ENCODE measurements around the gene SYT9.
"Not testable (repeated sequence)": the region's sequence is repeated elsewhere in the genome, so short reads cannot be mapped to it uniquely, and the experiment has no call there.

Gene SYT9

DNA sequence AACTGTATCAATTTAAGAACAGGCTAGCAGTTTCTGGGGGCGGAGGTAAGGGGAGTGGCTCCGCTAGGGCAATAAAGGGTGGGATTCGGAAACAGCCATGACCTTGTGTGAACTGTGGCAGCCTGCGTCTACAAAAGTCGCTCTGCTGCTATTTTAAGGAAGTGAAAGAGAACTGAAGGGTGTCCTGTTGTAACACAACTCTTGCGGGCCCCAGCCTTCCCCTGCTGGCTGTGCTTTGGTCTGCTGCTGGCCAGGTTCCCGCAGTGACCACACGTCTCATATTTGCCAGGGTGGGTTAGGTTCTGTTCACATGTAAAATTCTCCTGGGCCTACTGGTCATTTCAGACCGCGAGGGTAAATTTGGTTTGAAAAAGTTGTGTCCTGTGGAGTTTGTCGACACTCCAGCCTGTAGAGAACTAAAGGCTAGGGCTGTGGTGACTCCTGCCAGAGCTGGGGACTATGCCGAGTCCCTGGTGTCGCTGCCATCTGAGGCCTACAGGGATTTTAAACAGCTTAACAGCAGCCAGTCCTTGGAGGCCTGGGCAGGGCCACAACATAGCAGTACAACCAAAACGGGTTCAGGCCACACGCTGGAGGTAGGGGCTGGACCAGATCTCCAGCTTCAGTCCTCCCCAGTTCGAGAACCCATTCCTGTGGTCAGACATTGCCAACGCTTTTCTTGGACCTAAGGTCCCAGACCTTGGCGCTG lies 261.0 kb downstream of the SYT9 start:
- Histone ChIP-seq H3K4me3 (ENCODE audit: insufficient read length, low read depth) (peak overlapping the region; percentile 78), H3K36me3 (ENCODE audit: insufficient read depth, insufficient read length, low read length) (no peaks in the 10 kb centered on the region), H3K4me1 (ENCODE audit: insufficient read depth, insufficient read length) (peaks cover 8% of the 10 kb centered on the region), H3K9me3 (ENCODE audit: insufficient read depth, low read length) (no peaks in the 10 kb centered on the region), H3K9ac (ENCODE audit: insufficient read length, low read depth) (peak overlapping the region; percentile 76), H3K27me3 (ENCODE audit: insufficient read depth, insufficient read length) (peaks cover 22% of the 10 kb centered on the region)
- no peak for DNase-seq (ENCODE audit: low read depth, low spot score)
- TF ChIP-seq ZNF274 (IDR thresholded peaks at IDR 0.05; ENCODE audit: low read depth, low read length), result no peak
- TF ChIP-seq SUZ12 (IDR thresholded peaks at IDR 0.05; ENCODE audit: extremely low read depth, insufficient read depth, insufficient read length), result no peak
- no peak for TF ChIP-seq YY1 (IDR thresholded peaks at IDR 0.05; ENCODE audit: insufficient read depth, insufficient read length)

DNA sequence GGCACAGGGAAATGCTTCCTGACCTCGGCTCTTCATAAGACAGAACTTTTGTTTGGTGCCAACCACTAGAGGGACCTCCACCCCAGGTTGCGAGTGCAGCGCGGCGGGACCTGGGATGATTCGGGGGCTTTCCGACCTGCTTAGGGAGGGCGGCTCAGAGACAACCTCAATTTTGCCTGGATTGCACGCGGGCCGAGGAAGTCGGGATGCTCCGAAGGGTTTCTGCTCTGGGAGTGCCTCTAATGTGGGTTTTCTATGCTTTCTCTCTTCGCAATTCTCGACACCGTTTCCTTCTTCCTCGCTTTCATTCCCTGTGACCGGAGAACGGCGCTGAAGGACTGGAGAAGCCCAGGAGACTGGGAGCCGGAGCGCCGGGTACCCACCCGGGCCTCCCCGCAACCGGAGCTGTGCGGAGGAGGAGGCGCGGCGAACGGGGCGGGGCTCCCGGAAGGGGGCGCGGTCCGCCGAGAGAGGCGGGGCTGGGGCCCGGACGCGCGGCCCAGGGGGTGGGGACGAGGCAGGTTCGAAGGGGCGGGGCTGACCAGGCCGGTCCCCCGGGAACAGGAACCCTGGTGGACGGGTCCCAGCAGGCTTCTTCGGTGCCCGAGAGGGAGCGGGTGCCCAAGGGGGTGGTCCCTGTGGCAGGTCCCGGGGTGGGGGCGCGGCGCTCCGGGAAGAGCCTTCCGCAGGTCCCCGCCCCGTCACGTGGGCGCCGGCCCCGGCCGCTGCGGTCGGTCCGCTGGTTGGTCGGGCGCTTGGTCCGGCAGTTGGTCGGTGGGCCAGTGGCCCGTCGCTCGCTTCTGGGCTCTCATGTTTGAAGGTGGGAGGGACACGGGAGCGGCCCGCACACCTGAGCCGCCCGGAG lies 261.8 kb downstream of the SYT9 start, which contains the start of gene PPFIBP2:
PPFIBP2 (plus strand) TSS at position 766 of the 865 bp plus-strand sequence. CDS start 35,477 bp downstream, outside the sequence.
- H3K9ac ChIP-seq (ENCODE audit: insufficient read length, low read depth), result peak within 1 kb of the TSS; percentile 76
- peak; percentile 46 for DNase-seq (ENCODE audit: low read depth, low spot score)
- H3K9me3 ChIP-seq (ENCODE audit: insufficient read depth, low read length), result no peaks in the 10 kb centered on the region
- peaks cover 8% of the 10 kb centered on the region for H3K4me1 ChIP-seq (ENCODE audit: insufficient read depth, insufficient read length)
- no peaks in the 10 kb centered on the region for H3K36me3 ChIP-seq (ENCODE audit: insufficient read depth, insufficient read length, low read length)
- peaks cover 22% of the 10 kb centered on the region for H3K27me3 ChIP-seq (ENCODE audit: insufficient read depth, insufficient read length)
- H3K4me3 ChIP-seq (ENCODE audit: insufficient read length, low read depth), result peak within 1 kb of the TSS; percentile 78
- no peak for TF ChIP-seq SUZ12 (IDR thresholded peaks at IDR 0.05; ENCODE audit: extremely low read depth, insufficient read depth, insufficient read length)
- TF ChIP-seq ZNF274 (IDR thresholded peaks at IDR 0.05; ENCODE audit: low read depth, low read length), result no peak
- no peak for TF ChIP-seq YY1 (IDR thresholded peaks at IDR 0.05; ENCODE audit: insufficient read depth, insufficient read length)

GRCh38 chr11:7514099-7514591 lies 262.4 kb downstream of the SYT9 start:
- TF ChIP-seq YY1 (IDR thresholded peaks at IDR 0.05; ENCODE audit: insufficient read depth, insufficient read length) (no peak), ZNF274 (IDR thresholded peaks at IDR 0.05; ENCODE audit: low read depth, low read length) (no peak), SUZ12 (IDR thresholded peaks at IDR 0.05; ENCODE audit: extremely low read depth, insufficient read depth, insufficient read length) (no peak)
- DNase-seq (ENCODE audit: low read depth, low spot score), result no peak
- H3K9ac ChIP-seq (ENCODE audit: insufficient read length, low read depth), result peak overlapping the region; percentile 73
- peaks cover 22% of the 10 kb centered on the region for H3K27me3 ChIP-seq (ENCODE audit: insufficient read depth, insufficient read length)
- H3K9me3 ChIP-seq (ENCODE audit: insufficient read depth, low read length), result no peaks in the 10 kb centered on the region
- H3K4me3 ChIP-seq (ENCODE audit: insufficient read length, low read depth), result peak overlapping the region; percentile 78
- H3K36me3 ChIP-seq (ENCODE audit: insufficient read depth, insufficient read length, low read length), result no peaks in the 10 kb centered on the region
- H3K4me1 ChIP-seq (ENCODE audit: insufficient read depth, insufficient read length), result peaks cover 8% of the 10 kb centered on the region

- Histone ChIP-seq H3K27me3 (ENCODE audit: insufficient read depth, insufficient read length) (peaks cover 22% of the 10 kb centered on the region), H3K9ac (ENCODE audit: insufficient read length, low read depth) (no peak overlapping the region), H3K36me3 (ENCODE audit: insufficient read depth, insufficient read length, low read length) (no peaks in the 10 kb centered on the region), H3K4me1 (ENCODE audit: insufficient read depth, insufficient read length) (peaks cover 8% of the 10 kb centered on the region), H3K9me3 (ENCODE audit: insufficient read depth, low read length) (no peaks in the 10 kb centered on the region), H3K4me3 (ENCODE audit: insufficient read length, low read depth) (no peak overlapping the region)
- TF ChIP-seq YY1 (IDR thresholded peaks at IDR 0.05; ENCODE audit: insufficient read depth, insufficient read length) (no peak), SUZ12 (IDR thresholded peaks at IDR 0.05; ENCODE audit: extremely low read depth, insufficient read depth, insufficient read length) (no peak), ZNF274 (IDR thresholded peaks at IDR 0.05; ENCODE audit: low read depth, low read length) (no peak)
- DNase-seq (ENCODE audit: low read depth, low spot score), result no peak
These were observed 263.8 kb downstream of the SYT9 start for GRCh38 chr11:7515447-7515886.

- Histone ChIP-seq H3K4me1 (ENCODE audit: insufficient read depth, insufficient read length) (peaks cover 8% of the 10 kb centered on the region), H3K27me3 (ENCODE audit: insufficient read depth, insufficient read length) (peaks cover 22% of the 10 kb centered on the region), H3K4me3 (ENCODE audit: insufficient read length, low read depth) (no peak overlapping the region), H3K36me3 (ENCODE audit: insufficient read depth, insufficient read length, low read length) (no peaks in the 10 kb centered on the region), H3K9me3 (ENCODE audit: insufficient read depth, low read length) (no peaks in the 10 kb centered on the region), H3K9ac (ENCODE audit: insufficient read length, low read depth) (no peak overlapping the region)
- no peak for TF ChIP-seq YY1 (IDR thresholded peaks at IDR 0.05; ENCODE audit: insufficient read depth, insufficient read length)
- TF ChIP-seq ZNF274 (IDR thresholded peaks at IDR 0.05; ENCODE audit: low read depth, low read length), result no peak
- TF ChIP-seq SUZ12 (IDR thresholded peaks at IDR 0.05; ENCODE audit: extremely low read depth, insufficient read depth, insufficient read length), result no peak
- DNase-seq (ENCODE audit: low read depth, low spot score), result no peak
These were observed 264.8 kb downstream of the SYT9 start for GRCh38 chr11:7516475-7516874.

DNA sequence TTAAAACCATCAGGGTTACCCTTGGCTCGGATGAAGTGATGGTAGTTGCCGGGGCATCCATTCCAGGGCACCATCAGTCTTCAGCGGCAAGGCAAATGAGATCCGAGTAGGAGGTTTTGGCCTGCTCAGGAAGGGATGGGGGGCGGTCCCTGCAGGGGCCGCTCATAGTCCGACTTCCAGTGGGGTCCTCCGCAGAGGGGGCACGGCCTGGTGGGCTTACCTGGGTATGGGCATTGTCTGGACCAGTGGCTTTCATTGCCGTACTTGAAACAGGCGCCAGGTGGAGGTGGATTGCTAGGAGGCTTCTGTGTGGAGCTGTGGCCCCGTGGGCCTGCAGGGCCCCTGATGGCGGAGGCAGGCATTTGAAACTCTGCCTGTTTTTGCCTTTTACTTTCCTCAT lies 266.0 kb downstream of the SYT9 start:
- not testable (repeated sequence) for H3K9me3 ChIP-seq (ENCODE audit: insufficient read depth, low read length); H3K4me1 ChIP-seq (ENCODE audit: insufficient read depth, insufficient read length); H3K9ac ChIP-seq (ENCODE audit: insufficient read length, low read depth); H3K36me3 ChIP-seq (ENCODE audit: insufficient read depth, insufficient read length, low read length); DNase-seq (ENCODE audit: low read depth, low spot score); H3K4me3 ChIP-seq (ENCODE audit: insufficient read length, low read depth)
- peaks cover 22% of the 10 kb centered on the region for H3K27me3 ChIP-seq (ENCODE audit: insufficient read depth, insufficient read length)

Measured in NT2/D1 (cell line).